Esophagus (tissue), 2 donors: ENCODE results near the gene USP2. TPM values are rescaled to one million over a fixed set of nuclear protein-coding genes. Genes with fewer than 3 reads are reported as not detected.
A peak's percentile ranks its signal among the peaks of the same experiment; 100 is the strongest.

ENCODE experiments used
- H3K27ac ChIP-seq, 2 donors: one replicate each; pipeline ENCODE4 v1.5.1; 2013; ENCODE audit warnings: low read depth in 2 of 2, mild to moderate bottlenecking in 2 of 2, inconsistent platforms in 1 of 2, low read length in 1 of 2, moderate library complexity in 1 of 2
- H3K27me3 ChIP-seq, 2 donors: one replicate each; pipeline ENCODE4 v1.6.1; 2013; ENCODE audit warnings: low read length in 2 of 2, control low read depth in 1 of 2, mild to moderate bottlenecking in 1 of 2; ENCODE audit not compliant: insufficient read depth in 2 of 2, control insufficient read depth in 1 of 2
- H3K36me3 ChIP-seq, 2 donors: one replicate each; pipeline ENCODE4 v1.6.1; 2013; ENCODE audit warnings: low read length in 1 of 2; ENCODE audit not compliant: control insufficient read depth in 2 of 2, insufficient read depth in 2 of 2
- H3K4me1 ChIP-seq, 2 donors: one replicate each; pipeline ENCODE4 v1.6.1; 2013; ENCODE audit warnings: low read length in 1 of 2; ENCODE audit not compliant: control insufficient read depth in 2 of 2, insufficient read depth in 2 of 2
- H3K4me3 ChIP-seq, 2 donors: one replicate each; pipeline ENCODE4 v1.5.1; 2013; ENCODE audit warnings: low read length in 2 of 2, mild to moderate bottlenecking in 2 of 2, low read depth in 1 of 2, moderate library complexity in 1 of 2
- H3K9me3 ChIP-seq, 2 donors: one replicate each; pipeline ENCODE4 v1.6.1; 2013; ENCODE audit warnings: mild to moderate bottlenecking in 2 of 2, low read depth in 1 of 2, low read length in 1 of 2, moderate library complexity in 1 of 2; ENCODE audit not compliant: control insufficient read depth in 2 of 2, insufficient read depth in 1 of 2
- WGBS, 2 donors: extraction: QIAGEN DNeasy Blood & Tissue Kit; methylation state at CpG; one replicate each; pipeline ENCODE4 v1.1.7; 2013; 5-methylcytosine and 5-hydroxymethylcytosine counted together
- polyA plus RNA-seq, 2 donors: library from polyadenylated mRNA; stranded (reverse); fragments of 200-250 nt; gene quantifications; one replicate each; pipeline ENCODE4 v1.2.3, GENCODE V29; 2013
- donor health status: healthy with polysubstance abuse.
- donor health status: Bipolar disorder and iron deficiency.

The USP2 gene
- polyA plus RNA-seq, 2 donors, result 2.1 to 4.9 TPM

- Histone ChIP-seq H3K4me1 (no peaks in the 10 kb centered on the region), H3K27me3 (no peaks in the 10 kb centered on the region), H3K36me3 (no peaks in the 10 kb centered on the region), H3K9me3 (no peaks in the 10 kb centered on the region), H3K4me3 (no peak within 1 kb of the TSS), H3K27ac (no peak within 1 kb of the TSS)
- 52 to 59% methylated on average over 6 of the region's 6 CpGs for WGBS, 2 donors
Observed at GRCh38 chr11:119346605-119347004, 34.9 kb downstream of the USP2 start, which contains the start of gene MFRP. Gene MFRP, minus strand, starts transcription at chr11:119346705. Its CDS starts 192 bp downstream, at chr11:119346513.

DNA sequence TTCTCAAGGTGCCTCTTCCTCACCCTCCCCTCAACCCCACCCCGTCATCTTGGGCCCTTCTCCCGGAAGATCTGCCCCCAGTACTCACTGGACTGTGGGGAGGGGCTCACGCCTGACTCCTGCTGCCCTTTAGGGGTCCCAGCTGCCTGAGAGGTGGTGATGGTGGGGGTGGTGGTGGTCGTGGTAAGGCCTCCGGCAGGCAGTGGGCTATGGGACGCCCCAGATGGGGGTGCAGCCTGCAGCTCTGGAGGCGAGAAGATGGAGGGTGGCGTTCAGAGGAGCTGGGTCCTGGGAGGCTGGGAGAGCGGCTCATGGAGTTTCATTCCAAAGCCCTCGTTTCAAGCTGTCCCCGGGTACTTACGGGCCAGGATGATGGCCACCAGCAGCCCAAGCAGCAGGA lies 35.8 kb downstream of the USP2 start:
- 88 to 89% methylated on average over 12 of the region's 12 CpGs for WGBS, 2 donors

GRCh38 chr11:119344291-119345010 lies 37.0 kb downstream of the USP2 start:
- WGBS, 2 donors, result 76 to 78% methylated on average over 14 of the region's 14 CpGs
- Histone ChIP-seq H3K4me1 (peaks cover 4 to 8% of the 10 kb centered on the region in 2 donors), H3K36me3 (no peaks in the 10 kb centered on the region), H3K9me3 (no peaks in the 10 kb centered on the region), H3K4me3 (no peak overlapping the region), H3K27ac (no peak overlapping the region), H3K27me3 (no peaks in the 10 kb centered on the region)

More for the DNA sequence above, 35.8 kb downstream of the USP2 start:
- Histone ChIP-seq H3K27ac (no peak overlapping the region), H3K36me3 (no peaks in the 10 kb centered on the region), H3K9me3 (no peaks in the 10 kb centered on the region), H3K4me1 (peaks cover under 1 to 5% of the 10 kb centered on the region in 2 donors), H3K4me3 (no peak overlapping the region), H3K27me3 (no peaks in the 10 kb centered on the region)

GRCh38 chr11:119343726-119344125 lies 37.8 kb downstream of the USP2 start:
- no peak overlapping the region for H3K27ac ChIP-seq
- H3K9me3 ChIP-seq, result no peaks in the 10 kb centered on the region
- 83 to 87% methylated on average over 5 to 7 of the region's 7 CpGs for whole genome bisulfite sequencing, 2 donors
- H3K27me3 ChIP-seq, result no peaks in the 10 kb centered on the region
- no peak overlapping the region for H3K4me3 ChIP-seq
- no peaks in the 10 kb centered on the region for H3K36me3 ChIP-seq
- peaks cover 5 to 12% of the 10 kb centered on the region in 2 donors for H3K4me1 ChIP-seq

DNA sequence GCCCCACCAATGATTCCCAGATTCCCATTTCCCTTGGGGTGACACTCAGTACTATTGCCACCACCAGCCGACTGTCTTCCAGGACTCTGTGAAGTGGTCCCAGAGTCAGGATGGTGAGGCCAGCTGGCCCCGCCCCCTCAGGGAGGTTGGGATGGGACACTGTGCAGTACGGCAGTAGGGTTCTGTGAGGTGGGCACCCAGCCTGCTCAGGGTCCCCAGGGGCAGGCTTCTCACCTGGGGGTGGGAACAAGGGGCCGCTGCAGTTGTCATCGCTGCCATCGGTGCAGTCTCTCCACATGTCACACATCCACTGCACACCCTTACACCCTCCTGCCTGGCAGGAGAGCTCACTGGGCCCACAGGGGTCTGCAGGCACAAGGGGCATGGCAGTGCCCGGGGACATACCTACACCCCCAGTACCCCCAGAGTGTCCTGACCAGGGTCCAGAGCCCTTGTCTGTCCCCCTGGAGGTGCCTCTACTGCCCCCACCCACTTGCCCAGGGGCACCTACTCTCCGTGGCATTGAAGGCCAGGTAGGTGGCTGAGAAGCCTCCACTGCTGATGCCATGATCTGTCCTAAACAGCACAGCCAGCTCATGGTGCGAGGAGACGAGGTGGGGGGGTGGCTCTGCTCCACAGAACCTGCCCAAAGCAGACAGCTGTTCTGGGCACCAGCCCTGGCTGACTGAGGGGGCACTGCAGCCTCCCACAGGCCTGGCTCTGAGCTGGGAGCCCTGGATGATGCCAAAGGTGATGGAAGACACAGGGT lies 38.9 kb downstream of the USP2 start:
- Histone ChIP-seq H3K36me3 (no peaks in the 10 kb centered on the region), H3K9me3 (no peaks in the 10 kb centered on the region), H3K4me3 (no peak overlapping the region), H3K27ac (no peak overlapping the region), H3K4me1 (peaks cover 7 to 12% of the 10 kb centered on the region in 2 donors), H3K27me3 (no peaks in the 10 kb centered on the region)
- 80 to 81% methylated on average over 10 of the region's 10 CpGs for WGBS, 2 donors

DNA sequence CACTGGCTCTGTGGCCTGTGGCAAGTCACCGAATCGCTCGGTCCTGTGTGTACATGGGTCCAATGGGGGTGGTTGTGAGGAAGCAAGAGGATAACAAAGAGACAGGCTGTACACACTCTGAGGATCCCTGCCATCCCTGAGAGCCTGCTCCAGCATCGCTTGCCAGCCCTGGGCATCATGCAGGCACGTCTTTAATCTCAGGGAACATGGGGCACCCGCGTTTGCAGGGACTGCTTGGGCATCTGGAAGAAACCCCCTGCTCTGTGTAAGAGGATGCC lies 39.5 kb downstream of the USP2 start:
- H3K36me3 ChIP-seq, result no peaks in the 10 kb centered on the region
- H3K4me1 ChIP-seq, result peaks cover 7 to 12% of the 10 kb centered on the region in 2 donors
- H3K27ac ChIP-seq, result no peak overlapping the region
- 65 to 71% methylated on average over 7 of the region's 7 CpGs for WGBS, 2 donors
- H3K27me3 ChIP-seq, result no peaks in the 10 kb centered on the region
- H3K9me3 ChIP-seq, result no peaks in the 10 kb centered on the region
- no peak overlapping the region for H3K4me3 ChIP-seq

DNA sequence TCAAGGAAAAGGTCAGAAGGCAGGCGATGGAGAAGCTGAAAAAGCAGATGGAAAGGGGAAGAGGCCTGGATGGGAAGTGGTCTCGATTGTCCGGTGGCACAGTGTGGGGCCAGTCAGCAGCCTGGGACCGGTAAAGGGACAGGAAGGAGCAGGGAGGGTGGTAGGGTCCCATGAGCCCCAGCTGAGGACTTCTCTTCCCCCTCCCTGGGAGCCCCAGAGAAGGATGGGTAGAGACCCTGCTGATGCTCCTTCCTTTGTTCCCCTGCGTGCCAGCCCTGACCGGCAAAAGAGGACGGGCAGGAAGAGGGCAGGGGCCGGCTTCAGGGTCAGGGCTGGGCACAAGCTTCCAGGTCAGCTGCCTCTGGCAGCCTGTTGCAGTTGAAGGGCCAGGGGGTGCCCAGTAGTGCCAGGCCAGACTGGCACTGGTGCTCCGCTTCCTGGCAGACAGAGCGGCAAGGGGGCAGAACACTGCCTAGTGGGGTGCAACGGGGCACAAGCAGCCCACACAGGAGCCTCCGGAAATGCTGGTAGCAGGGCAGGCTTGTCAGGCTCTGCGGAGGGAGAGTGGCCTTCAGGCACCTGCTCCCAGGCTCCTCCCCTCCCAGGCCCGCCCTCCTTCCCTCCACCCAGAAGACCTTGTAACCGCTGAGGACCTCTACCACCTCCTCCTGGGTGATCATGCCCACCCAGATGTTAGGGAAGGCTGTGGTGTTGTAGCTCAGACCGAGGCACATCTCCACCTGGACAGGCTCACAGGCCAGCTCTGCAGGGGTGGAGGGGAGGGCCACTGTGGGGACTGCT lies 40.1 kb downstream of the USP2 start:
- Histone ChIP-seq H3K27ac (peak overlapping the region; percentile 63), H3K4me1 (peaks cover 7 to 14% of the 10 kb centered on the region in 2 donors), H3K9me3 (no peaks in the 10 kb centered on the region), H3K4me3 (no peak overlapping the region), H3K27me3 (no peaks in the 10 kb centered on the region), H3K36me3 (peaks cover 0 to 4% of the 10 kb centered on the region in 2 donors)
- 48 to 59% methylated on average over 12 to 16 of the region's 16 CpGs for WGBS, 2 donors

GRCh38 chr11:119340335-119341221 lies 40.9 kb downstream of the USP2 start, which contains the start of gene C1QTNF5:
Gene C1QTNF5, minus strand, starts transcription at chr11:119340883. Its CDS starts 486 bp downstream, at chr11:119340397.
- H3K27ac ChIP-seq, result peak within 1 kb of the TSS; percentile 63 to 82

More at GRCh38 chr11:119340335-119341221, 40.9 kb downstream of the USP2 start, which contains the start of gene C1QTNF5:
- 5 to 10% methylated on average over 25 to 53 of the region's 53 CpGs for WGBS, 2 donors
- Histone ChIP-seq H3K4me1 (peaks cover 9 to 22% of the 10 kb centered on the region in 2 donors), H3K36me3 (peaks cover 0 to 9% of the 10 kb centered on the region in 2 donors), H3K27me3 (no peaks in the 10 kb centered on the region), H3K4me3 (peak within 1 kb of the TSS; percentile 37 to 38), H3K9me3 (no peaks in the 10 kb centered on the region)
